Forelimb muscle (tissue), 1 donor: ENCODE results near the gene PPP2R5E. TPM values are rescaled to one million over a fixed set of nuclear protein-coding genes. Genes with fewer than 3 reads are reported as not detected.

Experiments used
- DNase-seq: peaks from one replicate; pipeline ENCODE4 v3.0.0-alpha.2; 2013; ENCODE audit warnings: low read depth
- polyA plus RNA-seq: library from polyadenylated mRNA; unstranded; fragments of 120-200 nt; gene quantifications from one replicate; pipeline ENCODE4 v1.2.1, GENCODE V29; 2013; ENCODE audit not compliant: insufficient read length

Gene PPP2R5E
- polyA plus RNA-seq, 1 donor, result 20.9 TPM

DNA sequence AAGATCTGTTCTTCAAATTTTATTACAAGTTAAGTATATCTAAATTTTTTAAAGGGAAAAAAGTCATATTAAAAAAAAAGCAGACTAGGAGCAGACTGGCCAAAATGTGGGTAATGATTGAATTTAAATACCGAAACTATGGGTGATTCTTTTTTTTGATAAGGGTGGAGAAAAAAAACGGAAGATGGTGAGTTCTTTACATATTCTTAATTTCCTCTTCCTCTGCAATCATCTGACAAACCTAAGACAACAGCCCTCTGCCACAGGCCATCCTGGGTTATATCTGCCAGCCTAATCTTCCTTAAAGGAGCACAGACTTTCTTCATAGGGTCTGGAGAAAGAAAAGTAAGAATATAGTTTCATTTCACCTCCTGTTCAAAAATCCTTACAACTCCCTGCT lies 108.0 kb downstream of the PPP2R5E start:
- DNase-seq, result no peak

- DNase-seq, result no peak
Measured at GRCh38 chr14:63432888-63433552, 110.2 kb downstream of the PPP2R5E start.

DNA sequence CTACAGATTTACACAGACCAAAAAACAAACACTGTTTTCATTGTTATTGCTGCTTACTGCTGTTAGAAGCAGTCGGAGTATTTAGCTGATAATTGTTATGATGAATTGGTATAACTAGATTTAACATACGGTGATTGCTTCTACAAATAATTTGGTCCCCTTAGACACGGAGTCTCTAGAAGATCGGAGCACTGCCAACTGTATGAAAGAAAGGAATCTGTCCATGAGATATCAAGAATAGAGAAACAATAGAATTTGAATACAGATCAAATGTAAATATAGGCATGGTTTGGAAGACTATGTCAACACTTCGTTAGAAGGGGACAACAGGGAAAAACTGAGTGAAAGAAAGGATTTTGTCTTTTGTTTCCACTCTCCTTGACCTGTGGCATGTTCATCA lies 110.9 kb downstream of the PPP2R5E start:
- no peak for DNase-seq

GRCh38 chr14:63431466-63431865 lies 111.7 kb downstream of the PPP2R5E start:
- no peak for DNase-seq

DNA sequence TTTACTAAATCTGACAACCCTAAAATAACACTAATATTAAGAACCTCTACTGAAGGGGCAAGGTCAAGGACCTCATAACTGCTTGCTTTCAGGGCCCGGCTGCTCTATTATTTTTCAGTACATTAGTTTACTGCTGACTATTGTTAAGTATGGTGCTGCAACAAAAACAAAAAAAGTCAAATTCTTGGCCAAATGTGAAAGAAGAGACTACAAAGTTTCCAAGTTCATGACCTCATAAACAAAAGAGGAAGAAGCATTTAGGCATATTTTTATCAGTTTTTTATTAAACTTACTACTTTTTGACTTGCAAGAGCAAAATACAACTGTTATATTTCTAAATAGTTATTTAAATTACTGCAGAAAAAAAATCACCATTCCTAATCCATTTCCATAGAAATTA lies 114.7 kb downstream of the PPP2R5E start:
- DNase-seq, result no peak

- DNase-seq, result no peak
Measured at GRCh38 chr14:63426838-63427352, 116.3 kb downstream of the PPP2R5E start.

GRCh38 chr14:63423889-63424288 lies 119.3 kb downstream of the PPP2R5E start:
- DNase-seq, result no peak

GRCh38 chr14:63423381-63423780 lies 119.8 kb downstream of the PPP2R5E start:
- DNase-seq, result no peak

- no peak for DNase-seq
Measured at GRCh38 chr14:63421919-63422318, 121.3 kb downstream of the PPP2R5E start.

DNA sequence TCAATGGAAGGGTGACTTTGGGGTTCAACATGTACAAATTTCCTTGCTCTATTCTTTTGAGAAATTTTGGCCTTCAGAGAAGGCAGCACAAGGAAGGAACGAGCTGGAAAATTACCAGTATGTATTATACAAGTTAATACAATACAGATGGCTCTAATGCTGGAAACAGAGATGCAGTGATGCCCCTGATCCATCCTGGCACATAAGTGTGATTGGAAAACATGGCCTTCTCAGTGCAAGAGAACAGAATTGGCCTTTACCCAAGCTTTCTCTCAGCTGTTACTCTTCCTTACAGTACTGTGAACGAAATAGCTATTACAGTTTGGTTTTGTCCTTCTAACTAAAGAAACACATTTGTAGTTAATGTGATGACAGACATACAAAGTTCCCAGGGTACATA lies 122.0 kb downstream of the PPP2R5E start:
- no peak for DNase-seq

- no peak for DNase-seq
Measured at GRCh38 chr14:63418020-63418419, 125.2 kb downstream of the PPP2R5E start.

DNA sequence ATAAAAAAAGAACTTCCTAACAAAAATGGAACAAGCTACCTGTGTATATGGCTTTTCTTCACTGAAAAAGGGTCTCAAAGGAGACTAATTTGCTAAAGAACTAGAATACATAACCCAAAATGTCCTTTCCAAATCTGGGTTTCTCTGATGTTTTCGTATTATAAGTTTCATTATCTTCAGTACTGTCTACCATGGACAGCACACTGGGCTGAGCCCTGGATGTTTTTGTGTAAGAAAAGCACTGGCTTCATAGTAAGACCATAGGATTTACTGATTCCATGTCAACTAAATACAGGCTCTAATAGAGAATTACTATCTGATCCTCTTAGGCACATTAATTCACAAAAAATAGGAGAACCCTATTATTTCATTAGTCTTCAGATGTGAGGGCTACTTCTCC lies 130.2 kb downstream of the PPP2R5E start:
- DNase-seq, result no peak

DNA sequence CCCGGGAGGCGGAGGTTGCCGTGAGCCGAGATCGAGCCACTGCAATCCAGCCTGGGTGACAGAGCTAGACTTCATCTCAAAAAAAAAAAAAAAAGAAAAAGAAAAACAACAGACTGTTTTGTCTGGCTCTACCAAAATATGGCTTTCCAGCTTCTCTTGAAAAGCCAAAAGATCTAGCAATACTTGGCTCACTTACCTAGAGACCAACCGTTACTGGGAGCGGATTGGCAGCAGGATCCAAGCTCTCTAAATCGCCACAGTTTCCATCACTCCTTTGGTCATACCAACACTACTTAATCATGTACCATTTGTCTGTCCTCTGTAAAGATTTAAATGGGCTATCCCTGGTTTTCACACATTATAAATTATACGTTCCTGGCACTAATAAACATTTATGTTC lies 136.8 kb downstream of the PPP2R5E start:
- DNase-seq, result no peak

DNA sequence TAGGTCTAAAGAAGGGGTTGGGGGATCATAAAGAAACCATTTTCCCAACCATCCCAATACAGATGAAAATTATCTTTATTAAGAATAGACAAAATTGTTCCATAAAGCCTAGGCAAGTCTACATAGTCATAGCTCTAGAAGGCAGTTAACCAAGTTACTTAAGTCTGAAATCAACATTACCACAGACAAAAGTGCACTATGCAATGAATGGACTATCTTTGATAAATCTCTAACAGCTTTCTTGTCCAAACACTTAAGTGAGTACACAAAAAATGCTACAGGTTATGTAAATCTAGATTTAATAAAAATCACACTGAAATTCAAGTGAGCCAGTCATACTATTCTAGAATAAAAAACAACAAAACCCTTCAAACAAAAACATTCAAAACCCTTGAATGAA lies 137.5 kb downstream of the PPP2R5E start:
- DNase-seq, result no peak

GRCh38 chr14:63404906-63405305 lies 138.3 kb downstream of the PPP2R5E start:
- DNase-seq, result no peak

GRCh38 chr14:63401646-63402045 lies 141.5 kb downstream of the PPP2R5E start:
- no peak for DNase-seq

- DNase-seq, result no peak
Measured at GRCh38 chr14:63398952-63399351, 144.2 kb downstream of the PPP2R5E start.

GRCh38 chr14:63394841-63395240 lies 148.3 kb downstream of the PPP2R5E start:
- DNase-seq, result no peak

DNA sequence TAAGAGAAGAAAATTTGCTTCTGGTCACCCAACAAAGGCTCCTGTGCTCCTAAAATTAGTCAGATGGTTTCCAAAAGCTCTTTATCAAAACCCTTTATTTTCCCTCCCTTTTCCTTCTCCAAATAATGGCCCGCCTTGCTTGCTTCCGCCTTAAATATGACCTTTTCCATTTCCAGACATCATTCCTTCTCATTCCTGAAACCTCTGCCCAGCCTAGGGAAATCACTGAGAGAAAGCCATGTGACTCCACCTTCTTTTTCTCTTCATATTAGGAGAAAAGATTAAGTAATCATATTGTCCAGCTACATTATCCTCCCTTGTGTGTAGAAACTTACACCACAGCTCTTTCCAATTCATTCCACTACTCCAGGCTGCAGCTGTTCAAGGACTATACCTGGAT lies 148.7 kb downstream of the PPP2R5E start:
- no peak for DNase-seq

- no peak for DNase-seq
Measured at GRCh38 chr14:63393012-63393411, 150.2 kb downstream of the PPP2R5E start.

DNA sequence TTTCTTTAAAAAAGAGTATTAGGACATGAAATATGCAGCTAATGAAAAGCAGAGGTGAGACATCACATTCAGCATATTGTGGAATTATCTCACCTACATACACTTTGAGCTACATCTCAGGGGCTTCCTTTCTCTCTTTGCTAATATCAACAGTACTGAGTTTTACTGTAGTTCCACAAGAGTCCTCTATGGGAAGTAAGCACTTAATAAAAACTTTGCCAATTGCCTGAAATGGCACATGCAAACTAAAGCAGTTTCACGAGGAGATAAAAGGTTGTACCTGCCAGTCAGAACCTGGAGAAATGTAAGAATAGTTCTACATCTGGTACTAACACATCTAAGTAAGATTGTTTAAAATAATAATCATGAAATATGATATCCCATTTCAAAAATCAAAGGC lies 150.9 kb downstream of the PPP2R5E start:
- DNase-seq, result no peak

DNA sequence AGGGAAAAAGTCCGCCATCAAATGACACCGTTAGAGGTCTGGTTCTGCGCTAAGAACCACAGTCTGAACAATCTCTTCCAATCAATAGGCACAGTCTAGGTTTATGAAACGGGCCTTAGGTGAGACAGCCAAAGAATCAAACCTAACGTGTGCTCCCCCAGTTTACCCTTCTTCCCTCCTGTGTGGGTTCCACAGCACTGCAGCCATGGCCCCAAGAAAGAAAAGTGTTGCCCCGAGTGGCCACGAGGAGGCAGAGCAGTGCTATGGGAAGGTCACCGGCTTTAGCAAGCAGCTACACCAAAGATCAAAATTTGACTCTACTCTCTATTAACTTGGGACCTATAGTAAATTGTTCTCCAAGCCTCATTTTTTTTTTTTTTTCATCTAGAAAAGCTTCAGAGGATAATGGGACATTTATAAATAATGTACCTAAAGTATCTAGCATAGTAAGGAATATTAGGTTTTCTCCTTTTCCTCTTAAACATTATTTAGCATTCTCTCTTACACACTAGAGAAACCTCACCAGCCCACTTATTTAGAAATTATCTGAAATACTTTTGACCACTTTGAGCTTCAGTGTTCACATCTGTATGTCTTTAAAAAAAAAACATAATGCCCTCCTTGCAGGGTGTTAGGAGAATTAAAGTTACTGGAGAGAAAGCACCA lies 154.3 kb downstream of the PPP2R5E start:
- no peak for DNase-seq

DNA sequence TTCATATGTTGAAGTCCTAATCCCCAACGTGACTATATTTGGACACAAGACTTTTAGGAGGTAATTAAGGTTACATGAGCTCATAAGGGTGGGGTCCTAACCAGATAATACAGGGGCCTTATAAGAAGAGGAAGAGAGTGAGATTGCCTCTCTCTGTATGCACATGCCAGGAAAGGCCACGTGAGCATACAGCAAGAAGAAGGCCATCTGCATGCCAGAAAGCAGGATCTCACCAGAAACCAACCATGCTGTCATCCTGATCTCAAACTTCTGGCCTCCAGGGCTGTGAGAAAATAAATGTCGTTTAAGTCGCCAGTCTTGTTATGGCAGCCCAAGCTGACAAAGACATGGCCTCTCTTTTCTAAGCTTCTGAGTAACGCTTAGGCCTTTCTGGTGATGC lies 155.5 kb downstream of the PPP2R5E start:
- no peak for DNase-seq
